AG09309 (cell line): Measurements from ENCODE around the gene NREP.

ENCODE experiments used
- DNase-seq: peaks from one replicate; pipeline ENCODE4 v3.0.0-alpha.2; 2010; ENCODE audit warnings: low read depth
- H3K4me3 ChIP-seq: 2 replicates; pipeline ENCODE4 v1.5.1; 2011; ENCODE audit warnings: mild to moderate bottlenecking, low read depth, low read length, moderate library complexity; ENCODE audit not compliant: control insufficient read depth
- CTCF ChIP-seq: IDR thresholded peaks from 2 replicates; pipeline ENCODE4 v1.5.1; 2011; ENCODE audit warnings: mild to moderate bottlenecking, low read depth, low read length, inconsistent platforms; ENCODE audit not compliant: insufficient read depth, control insufficient read depth; ENCODE audit errors: missing control alignments

NREP gene

GRCh38 chr5:111756581-111757354, at the start of gene NREP:
Gene NREP (minus strand): TSS chr5:111757194. CDS start chr5:111755772, 1,422 bp downstream.
- DNase-seq = no peak

GRCh38 chr5:111806753-111807152, 49.8 kb upstream of the NREP start:
- H3K4me3 ChIP-seq = no peak overlapping the region
- TF ChIP-seq CTCF = no peak
- no peak for DNase-seq

More at GRCh38 chr5:111756581-111757354, at the start of gene NREP:
- TF ChIP-seq CTCF = no peak
- peak within 1 kb of the TSS; percentile 69 for H3K4me3 ChIP-seq

GRCh38 chr5:111806156-111806555, 49.2 kb upstream of the NREP start:
- no peak for TF ChIP-seq CTCF
- no peak overlapping the region for H3K4me3 ChIP-seq
- no peak for DNase-seq

- no peak for DNase-seq
- TF ChIP-seq CTCF = no peak
- H3K4me3 ChIP-seq = no peak overlapping the region
Measured at GRCh38 chr5:111805071-111805470, 48.1 kb upstream of the NREP start.

- TF ChIP-seq CTCF = no peak
- no peak for DNase-seq
Measured at GRCh38 chr5:111800351-111800750, 43.4 kb upstream of the NREP start.

GRCh38 chr5:111795142-111795541, 38.1 kb upstream of the NREP start:
- H3K4me3 ChIP-seq = no peak overlapping the region
- no peak for DNase-seq
- no peak for TF ChIP-seq CTCF

More at GRCh38 chr5:111800351-111800750, 43.4 kb upstream of the NREP start:
- no peak overlapping the region for H3K4me3 ChIP-seq
